Heart right ventricle (tissue), 16 donors: ENCODE measurements around the gene HDAC9. TPM values are rescaled to one million over a fixed set of nuclear protein-coding genes. Genes with fewer than 3 reads are reported as not detected.
"Not testable (repeated sequence)": the region's sequence is repeated elsewhere in the genome, so short reads cannot be mapped to it uniquely, and the experiment has no call there.

ENCODE experiments used
- ATAC-seq, 8 donors: fragments of 200-7000 bp; cut with Tn5 transposase; one replicate each; pipeline ENCODE4 v1.9.1; 2020; ENCODE audit warnings: mild to moderate bottlenecking in 8 of 8, moderate library complexity in 8 of 8, moderate number of reproducible peaks in 1 of 8
- DNase-seq, 2 donors: peaks; one replicate each; pipeline ENCODE4 v3.0.0-alpha.2; 2020
- H3K27ac ChIP-seq, 10 donors: fragments of 200-600 bp; sonication (generic) in 2 of 10; one replicate each; pipeline versions ENCODE4 v1.5.0 to v1.8.0; 2020 to 2022; ENCODE audit warnings: mild to moderate bottlenecking in 3 of 10
- H3K27me3 ChIP-seq, 7 donors: fragments of 200-600 bp; one replicate each; pipeline ENCODE4 v1.8.0; 2021 to 2022; ENCODE audit warnings: mild to moderate bottlenecking in 2 of 7
- H3K36me3 ChIP-seq, 9 donors: fragments of 200-600 bp; sonication (generic) in 1 of 9; one replicate each; pipeline versions ENCODE4 v1.5.0 to v1.8.0; 2020 to 2022; ENCODE audit warnings: mild to moderate bottlenecking in 2 of 9
- H3K4me1 ChIP-seq, 9 donors: fragments of 200-600 bp; sonication (generic) in 1 of 9; one replicate each; pipeline versions ENCODE4 v1.5.0 to v1.8.0; 2020 to 2022; ENCODE audit warnings: mild to moderate bottlenecking in 4 of 9
- H3K4me3 ChIP-seq, 10 donors: fragments of 200-600 bp; sonication (generic) in 2 of 10; one replicate each; pipeline versions ENCODE4 v1.5.0 to v1.8.0; 2020 to 2022; ENCODE audit warnings: mild to moderate bottlenecking in 7 of 10, moderate library complexity in 2 of 10
- H3K9me3 ChIP-seq, 11 donors: fragments of 200-600 bp in 10 of 11; sonication (generic) in 2 of 11; one replicate each; pipeline versions ENCODE4 v1.5.0 to v1.8.0; 2013 to 2022; ENCODE audit warnings: mild to moderate bottlenecking in 2 of 11, control low read depth in 1 of 11, moderate library complexity in 1 of 11
- WGBS, 2 donors: extraction: QIAGEN DNeasy Blood & Tissue Kit; methylation state at CpG; one replicate each; pipeline ENCODE4 v1.1.7; 2013; ENCODE audit warnings: inconsistent platforms in 1 of 2; 5-methylcytosine and 5-hydroxymethylcytosine counted together
- intact Hi-C, 10 donors: fragments of 100-400 bp; cut with DNase I; formaldehyde crosslinking; loops; one replicate each; pipeline versions ENCODE4 v1.11.1 to v1.14.2; 2022
- polyA plus RNA-seq, 2 donors: library from polyadenylated mRNA; stranded (reverse); fragments of 200-250 nt; gene quantifications; one replicate each; pipeline ENCODE4 v1.2.3, GENCODE V29; 2013
- total RNA-seq, 10 donors: library from RNA; stranded (reverse); fragmentation: NEBNext Ultra II Directional in 3 of 10; extraction: Animal tissue kit (Norgen Biotek cat#: 25700) in 3 of 10; gene quantifications; one replicate each; pipeline versions ENCODE4 v1.2.1 to v1.2.4, GENCODE V29; 2021 to 2023
- TF ChIP-seq, protein P1 (sequence below), 9 donors: fragments of 200-600 bp; sonication (generic) in 2 of 9; IDR thresholded peaks; one replicate each; pipeline versions ENCODE4 v1.5.0 to v1.8.0; 2021 to 2022; ENCODE audit warnings: antibody characterized with exemption in 9 of 9, mild to moderate bottlenecking in 5 of 9, moderate library complexity in 1 of 9
- donor health status: Arrhythmogenic right ventricular cardiomyopathy.
- donor health status: ischemic (EF 13 %, LVEDD 7.1; RV severe dilation, severe dysfunction).
- donor health status: healthy with polysubstance abuse.
- donor health status: DM: no; HTN: yes; CAD: no.
- donor health status: DM: no; HTN: no; CAD: no.
- donor health status: ischemic (EF 25% LVEDD 6.9; RV normal size, moderate dysfunction).
- donor health status: ischemic (EF 25% LVEDD 5.7; RV mildly dilated, moderate dysfunction).
- donor health status: healthy.
- donor health status: DM: yes; HTN: yes; CAD: no.
- donor health status: Ischemic cardiomyopathy.
- donor health status: ischemic (EF 35%, LVEDD 5.7; RV mildly dilated, moderate dysfunction).
- donor health status: nonischemic (EF 11% LVEDD 7.7; RV severe dilation, severe dysfunction).
- donor health status: DM: yes; HTN: yes; CAD: no.
- donor health status: PGD.
- donor health status: ischemic (EF 29% LVEDD 5.4; RV normal size, mild dysfunction).
- donor health status: nonischemic (EF 23%, LVEDD 6.1; RV moderate dilation, normal function).

HDAC9 gene
- total and polyA plus RNA-seq, 12 donors, result 1.9 to 66.1 (median 38.6) TPM

DNA sequence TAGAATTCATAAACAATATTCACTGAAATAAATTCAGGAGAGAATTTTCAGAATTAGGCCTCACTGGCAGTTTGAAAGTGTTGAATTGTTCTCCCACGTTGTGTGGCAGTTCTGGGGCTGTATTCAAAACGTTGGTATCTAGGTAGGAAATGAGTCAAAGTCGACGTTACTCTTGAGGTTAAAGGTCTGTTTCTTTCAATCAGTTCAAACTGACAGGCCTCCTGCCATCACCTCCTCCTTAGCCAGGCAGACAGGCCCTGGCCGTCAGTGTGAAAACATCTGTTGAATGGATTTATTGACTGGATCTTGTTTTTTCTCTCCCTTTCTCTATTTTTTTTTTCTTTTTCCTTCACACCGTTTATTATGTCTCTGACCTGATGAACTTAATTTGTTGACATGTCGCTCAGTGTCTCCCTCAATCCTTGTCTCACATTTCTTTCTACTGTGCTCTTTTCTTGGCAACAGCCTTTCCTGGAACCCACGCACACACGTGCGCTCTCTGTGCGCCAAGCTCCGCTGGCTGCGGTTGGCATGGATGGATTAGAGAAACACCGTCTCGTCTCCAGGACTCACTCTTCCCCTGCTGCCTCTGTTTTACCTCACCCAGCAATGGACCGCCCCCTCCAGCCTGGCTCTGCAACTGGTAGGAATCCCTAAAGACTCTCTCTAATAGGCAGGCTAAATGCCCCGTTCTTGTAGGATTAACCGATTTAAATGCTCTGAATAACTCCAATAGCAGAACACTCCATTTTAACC lies 231.7 kb downstream of the HDAC9 start:
- no peaks in the 10 kb centered on the region for H3K27me3 ChIP-seq
- no peak for DNase-seq
- H3K4me3 ChIP-seq, result no peak overlapping the region
- H3K9me3 ChIP-seq, result no peaks in the 10 kb centered on the region
- H3K36me3 ChIP-seq, result no peaks in the 10 kb centered on the region
- H3K27ac ChIP-seq, result no peak overlapping the region
- ATAC-seq, result peak in 1 of 8 donors; percentile 31
- 70 to 75% methylated on average over 18 of the region's 18 CpGs for whole genome bisulfite sequencing, 2 donors
- intact Hi-C loops, result no loop called here
- H3K4me1 ChIP-seq, result no peaks in the 10 kb centered on the region
- TF ChIP-seq, protein P1, sequence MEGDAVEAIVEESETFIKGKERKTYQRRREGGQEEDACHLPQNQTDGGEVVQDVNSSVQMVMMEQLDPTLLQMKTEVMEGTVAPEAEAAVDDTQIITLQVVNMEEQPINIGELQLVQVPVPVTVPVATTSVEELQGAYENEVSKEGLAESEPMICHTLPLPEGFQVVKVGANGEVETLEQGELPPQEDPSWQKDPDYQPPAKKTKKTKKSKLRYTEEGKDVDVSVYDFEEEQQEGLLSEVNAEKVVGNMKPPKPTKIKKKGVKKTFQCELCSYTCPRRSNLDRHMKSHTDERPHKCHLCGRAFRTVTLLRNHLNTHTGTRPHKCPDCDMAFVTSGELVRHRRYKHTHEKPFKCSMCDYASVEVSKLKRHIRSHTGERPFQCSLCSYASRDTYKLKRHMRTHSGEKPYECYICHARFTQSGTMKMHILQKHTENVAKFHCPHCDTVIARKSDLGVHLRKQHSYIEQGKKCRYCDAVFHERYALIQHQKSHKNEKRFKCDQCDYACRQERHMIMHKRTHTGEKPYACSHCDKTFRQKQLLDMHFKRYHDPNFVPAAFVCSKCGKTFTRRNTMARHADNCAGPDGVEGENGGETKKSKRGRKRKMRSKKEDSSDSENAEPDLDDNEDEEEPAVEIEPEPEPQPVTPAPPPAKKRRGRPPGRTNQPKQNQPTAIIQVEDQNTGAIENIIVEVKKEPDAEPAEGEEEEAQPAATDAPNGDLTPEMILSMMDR (IDR thresholded peaks at IDR 0.05), result no peak

DNA sequence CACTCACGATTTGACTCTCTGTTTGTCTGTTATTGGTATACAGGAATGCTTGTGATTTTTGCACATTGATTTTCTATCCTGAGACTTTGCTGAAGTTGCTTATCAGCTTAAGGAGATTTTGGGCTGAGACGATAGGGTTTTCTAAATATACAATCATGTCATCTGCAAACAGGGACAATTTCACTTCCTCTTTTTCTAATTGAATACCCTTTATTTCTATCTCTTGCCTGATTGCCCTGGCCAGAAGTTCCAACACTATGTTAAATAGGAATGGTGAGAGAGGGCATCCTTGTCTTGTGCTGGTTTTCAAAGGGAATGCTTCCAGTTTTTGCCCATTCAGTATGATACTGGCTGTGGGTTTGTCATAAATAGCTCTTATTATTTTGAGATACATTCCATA lies 240.5 kb downstream of the HDAC9 start:
- H3K27ac ChIP-seq, H3K4me3 ChIP-seq, H3K36me3 ChIP-seq, ATAC-seq, H3K4me1 ChIP-seq, H3K9me3 ChIP-seq, H3K27me3 ChIP-seq, intact Hi-C loops, DNase-seq: not testable (repeated sequence)
- WGBS, 2 donors, result 77 to 80% methylated on average over 2 of the region's 2 CpGs

DNA sequence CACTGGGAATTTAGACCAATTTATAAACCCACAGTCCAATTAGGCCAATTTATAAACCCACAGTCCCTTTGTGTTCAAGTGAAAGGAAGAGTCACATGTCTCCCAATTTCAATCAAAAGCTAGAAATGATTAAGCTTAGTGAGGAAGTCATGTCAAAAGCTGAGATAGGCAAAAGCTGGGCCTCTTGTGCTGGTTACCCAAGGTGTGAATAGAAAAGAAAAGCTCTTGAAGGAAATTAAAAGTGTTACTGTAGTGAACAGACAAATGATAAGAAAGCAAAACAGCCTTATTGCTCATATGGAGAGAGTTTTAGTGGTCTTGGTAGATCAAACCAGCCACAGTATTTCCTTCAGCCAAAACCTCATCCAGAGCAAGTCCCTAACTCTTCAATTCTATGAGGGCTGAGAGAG lies 245.0 kb downstream of the HDAC9 start:
- intact Hi-C loops, result no loop called here
- H3K9me3 ChIP-seq, result peaks cover 0 to under 1% (median 0%) of the 10 kb centered on the region in 11 donors

DNA sequence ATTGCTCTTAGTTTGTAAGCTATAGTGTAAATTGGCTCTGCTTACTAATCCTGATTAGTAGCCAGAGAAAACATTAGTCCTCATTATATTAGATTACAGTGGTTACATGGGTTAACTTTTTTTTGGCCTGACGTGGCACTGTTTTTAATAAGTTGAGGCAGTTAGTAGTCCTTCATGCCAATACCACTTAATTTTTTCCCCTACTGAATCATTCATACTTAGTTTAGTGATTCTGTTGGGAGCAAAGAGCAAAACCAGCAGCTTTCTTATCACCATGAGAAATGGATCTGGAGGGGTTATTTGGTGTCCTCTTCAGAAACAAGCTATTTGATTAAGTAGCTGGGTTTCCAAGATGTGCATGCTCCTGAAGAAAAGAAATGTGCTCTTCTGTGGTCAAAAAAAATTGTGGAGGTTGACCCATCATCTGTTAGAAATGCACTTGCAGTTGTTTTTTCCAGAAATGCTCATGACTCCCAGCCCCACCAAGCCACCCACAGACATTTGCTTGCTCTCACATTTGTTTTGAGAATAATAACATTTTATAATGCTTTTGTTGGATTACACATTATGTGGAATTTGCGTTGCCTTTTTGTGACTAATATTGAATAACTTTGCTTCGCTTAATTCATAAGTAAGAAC lies 258.5 kb downstream of the HDAC9 start:
- no peak overlapping the region for H3K27ac ChIP-seq
- no peaks in the 10 kb centered on the region for H3K4me1 ChIP-seq
- intact Hi-C loops, result no loop called here
- peaks cover 0 to 2% (median 0%) of the 10 kb centered on the region in 9 donors for H3K36me3 ChIP-seq
- DNase-seq, result no peak
- TF ChIP-seq, protein P1 (IDR thresholded peaks at IDR 0.05), result no peak
- no peaks in the 10 kb centered on the region for H3K27me3 ChIP-seq
- no peaks in the 10 kb centered on the region for H3K9me3 ChIP-seq
- 89 to 90% methylated on average over 3 of the region's 3 CpGs for WGBS, 2 donors
- no peak for ATAC-seq
- no peak overlapping the region for H3K4me3 ChIP-seq

More for the DNA sequence above, 245.0 kb downstream of the HDAC9 start:
- no peak overlapping the region for H3K4me3 ChIP-seq
- H3K4me1 ChIP-seq, result no peaks in the 10 kb centered on the region
- H3K36me3 ChIP-seq, result no peaks in the 10 kb centered on the region
- no peak for ATAC-seq
- TF ChIP-seq, protein P1 (IDR thresholded peaks at IDR 0.05), result no peak
- H3K27me3 ChIP-seq, result no peaks in the 10 kb centered on the region
- H3K27ac ChIP-seq, result no peak overlapping the region
- no peak for DNase-seq

GRCh38 chr7:18754766-18755165 lies 259.2 kb downstream of the HDAC9 start:
- Histone ChIP-seq H3K9me3 (no peaks in the 10 kb centered on the region), H3K27me3 (no peaks in the 10 kb centered on the region), H3K36me3 (no peaks in the 10 kb centered on the region), H3K4me3 (no peak overlapping the region), H3K27ac (no peak overlapping the region), H3K4me1 (no peaks in the 10 kb centered on the region)
- intact Hi-C loops, result no loop called here
- 70 to 76% methylated on average over 2 of the region's 2 CpGs for WGBS, 2 donors
- TF ChIP-seq, protein P1 (IDR thresholded peaks at IDR 0.05), result peak in 1 of 9 donors; percentile 20
- no peak for DNase-seq
- no peak for ATAC-seq
